Stimulated activated CD4-positive, alpha-beta T cell treated with anti-CD3 and anti-CD28 coated beads, Interleukin-2, amount 100 ng/mL, for 48 hours (primary cell): Measurements from ENCODE around the gene H2BW2.
"Not testable (repeated sequence)": the region's sequence is repeated elsewhere in the genome, so short reads cannot be mapped to it uniquely, and the experiment has no call there.

Source experiments
- DNase-seq, 2 donors: peaks; one replicate each; pipeline ENCODE4 v3.0.0-alpha.2; 2020

The H2BW2 gene

DNA sequence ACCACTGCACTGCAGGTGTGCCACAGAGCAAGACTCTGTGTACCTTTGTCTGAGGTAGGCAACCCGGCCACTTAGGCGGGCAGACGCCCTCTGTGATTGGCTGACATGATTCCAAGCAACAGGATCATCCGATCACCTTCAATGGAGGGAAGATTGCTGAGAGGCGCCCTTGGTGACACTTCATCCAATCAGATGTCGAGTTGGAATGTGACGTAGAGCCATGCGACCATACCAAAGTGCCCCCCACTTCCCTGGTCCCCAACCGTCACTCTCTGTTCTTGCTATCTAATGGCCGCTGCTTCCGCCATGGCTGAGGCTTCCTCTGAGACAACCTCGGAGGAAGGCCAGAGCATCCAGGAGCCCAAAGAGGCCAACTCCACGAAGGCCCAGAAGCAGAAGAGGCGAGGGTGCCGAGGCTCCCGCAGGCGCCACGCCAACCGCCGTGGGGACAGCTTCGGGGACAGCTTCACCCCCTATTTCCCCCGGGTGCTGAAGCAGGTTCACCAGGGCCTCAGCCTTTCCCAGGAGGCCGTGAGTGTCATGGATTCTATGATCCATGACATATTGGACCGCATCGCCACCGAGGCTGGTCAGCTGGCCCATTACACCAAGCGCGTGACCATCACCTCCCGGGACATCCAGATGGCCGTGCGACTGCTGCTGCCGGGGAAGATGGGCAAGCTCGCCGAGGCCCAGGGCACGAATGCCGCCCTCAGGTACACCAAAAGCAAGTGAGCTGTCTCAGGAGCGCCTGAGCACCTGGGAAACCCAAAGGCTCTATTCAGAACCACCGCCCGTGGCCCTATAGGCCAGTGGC, at the start of gene H2BW2:
Gene H2BW2 (plus strand): TSS at position 268 of the 817 bp plus-strand sequence. CDS start 39 bp downstream, at position 307.
- no peak for DNase-seq

DNA sequence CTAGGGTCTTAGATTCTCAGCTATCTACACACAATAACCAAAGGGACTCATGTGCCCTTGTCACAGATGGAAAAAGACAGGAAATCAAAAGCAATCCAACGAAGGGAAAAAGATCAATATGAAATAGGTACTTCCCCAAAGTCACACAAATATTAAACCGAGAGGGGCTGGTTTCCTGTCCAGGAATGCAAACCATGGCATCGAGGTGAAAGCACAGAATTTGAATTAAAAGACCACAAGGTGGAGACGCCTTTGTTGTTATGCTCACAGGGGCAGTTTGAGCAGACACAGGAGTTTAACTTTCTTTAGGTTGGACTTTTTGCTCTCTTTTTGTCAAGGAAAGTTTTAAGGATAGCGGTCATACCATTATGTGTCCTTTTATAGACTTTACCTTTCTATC, 40.5 kb upstream of the H2BW2 start:
- no peak for DNase-seq

DNA sequence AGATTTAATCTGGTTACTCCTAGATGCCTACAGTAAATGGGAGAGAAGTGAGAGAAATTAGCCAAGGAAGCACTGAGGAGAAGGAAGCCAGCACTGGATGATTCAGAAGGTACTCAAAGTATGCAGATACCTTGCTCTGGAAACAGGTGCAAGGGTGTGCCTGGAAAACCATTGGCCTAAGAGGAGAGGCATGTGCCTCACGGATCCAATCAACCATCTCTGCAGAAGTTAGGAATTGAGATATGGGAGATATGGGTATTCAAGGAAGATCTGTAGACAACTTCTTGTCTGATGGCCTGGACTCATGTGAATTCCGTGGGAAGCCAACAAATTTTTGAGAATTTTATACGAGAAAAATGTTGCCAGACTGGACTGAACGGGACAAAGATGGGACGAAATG, 30.9 kb upstream of the H2BW2 start:
- DNase-seq = no peak

DNA sequence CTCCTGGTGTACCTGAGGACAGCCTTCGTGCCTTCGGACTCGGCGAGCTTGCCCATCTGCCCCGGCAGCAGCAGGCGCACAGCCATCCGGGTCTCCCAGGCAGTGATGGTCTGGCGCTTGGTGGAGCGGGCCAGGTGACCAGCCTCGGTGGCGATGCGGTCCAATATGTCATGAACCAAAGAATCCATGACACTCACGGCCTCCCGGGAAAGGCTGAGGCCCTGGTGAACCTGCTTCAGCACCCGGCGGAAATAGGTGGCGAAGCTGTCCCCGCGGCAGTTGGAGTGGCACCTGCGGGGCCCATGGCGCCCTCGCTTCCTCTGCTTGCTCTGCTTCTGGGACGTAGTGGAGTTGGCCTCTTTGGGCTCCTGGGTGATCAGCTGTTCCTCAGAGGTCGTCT, 26.6 kb upstream of the H2BW2 start:
- DNase-seq = no peak

DNA sequence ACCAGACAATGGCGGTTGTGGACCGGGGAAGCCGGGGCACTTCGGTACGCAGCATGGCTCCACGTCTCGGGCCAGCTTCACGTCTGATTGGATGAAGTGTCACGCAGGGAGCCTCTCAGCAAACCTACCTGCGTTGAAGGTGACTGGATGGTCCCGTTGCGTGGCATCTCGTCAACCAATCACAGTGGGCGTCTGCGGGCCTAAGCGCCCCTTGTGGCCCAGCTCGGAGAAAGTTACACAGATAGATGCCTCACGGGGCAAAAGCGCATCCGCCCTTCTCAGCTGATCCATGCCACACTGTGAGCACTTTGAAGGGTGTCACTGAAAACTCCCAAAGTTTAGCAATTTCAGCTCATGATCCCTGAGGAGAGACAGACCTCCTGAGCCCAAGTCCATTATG, 26.1 kb upstream of the H2BW2 start, which contains the start of gene H2BW1:
Gene H2BW1 (minus strand): TSS at position 103 of the 400 bp plus-strand sequence. CDS start 132 bp downstream, outside the sequence.
- DNase-seq = no peak

DNA sequence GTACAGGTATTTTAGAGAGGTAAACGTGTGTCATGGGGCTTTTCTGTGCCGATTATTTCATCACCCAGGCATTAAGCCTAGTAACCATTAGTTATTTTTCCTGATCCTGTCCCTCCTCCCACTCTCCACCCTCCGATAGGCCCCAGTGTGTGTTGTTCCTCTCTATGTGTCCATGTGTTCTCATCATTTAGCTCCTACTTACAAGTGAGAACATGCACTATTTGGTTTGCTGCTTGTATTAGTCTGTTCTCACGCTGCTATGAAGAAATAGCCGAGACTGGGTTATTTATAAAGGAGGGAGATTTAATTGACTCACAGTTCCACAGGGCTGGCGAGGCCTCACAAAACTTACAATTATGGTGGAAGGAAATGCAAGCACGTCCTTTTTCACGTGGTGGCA, 24.2 kb upstream of the H2BW2 start:
- not testable (repeated sequence) for DNase-seq

DNA sequence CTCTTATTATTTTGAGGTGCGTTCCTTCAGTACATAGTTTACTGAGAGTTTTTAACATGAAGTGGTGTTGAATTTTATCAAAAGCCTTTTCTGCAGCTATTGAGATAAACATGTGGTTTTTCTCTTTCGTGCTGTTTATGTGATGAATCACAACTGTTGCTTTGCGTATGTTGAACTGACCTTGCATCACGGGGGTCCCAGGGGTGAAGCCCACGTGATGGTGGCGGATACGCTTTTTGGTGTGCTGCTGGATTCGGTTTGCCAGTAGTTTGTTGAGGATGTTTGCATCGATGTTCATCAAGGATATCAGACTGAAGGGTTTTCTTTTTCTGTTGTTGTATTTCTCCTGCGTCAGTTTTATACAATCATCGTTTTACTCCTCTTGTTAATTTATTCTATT, 21.6 kb upstream of the H2BW2 start:
- DNase-seq = no peak

DNA sequence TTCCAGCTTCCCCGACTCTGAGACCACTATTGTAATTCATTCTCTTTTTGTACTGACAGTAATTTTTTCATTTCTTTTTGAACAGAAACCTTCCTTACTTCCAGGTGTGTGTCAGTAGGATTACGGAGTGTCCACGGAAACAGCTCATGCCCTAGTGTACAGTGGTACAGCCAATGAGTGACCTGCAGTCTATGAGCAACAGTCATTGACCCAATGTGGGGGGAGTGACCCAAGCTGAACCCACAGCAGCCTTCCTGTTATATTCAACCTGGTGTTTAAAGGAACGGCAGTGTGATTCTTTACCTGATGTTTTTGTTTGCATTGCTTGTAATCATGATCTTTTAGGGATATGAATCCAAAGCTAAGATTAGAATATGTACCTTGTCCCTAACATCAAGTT, 1.2 kb downstream of the H2BW2 start:
- DNase-seq = no peak

DNA sequence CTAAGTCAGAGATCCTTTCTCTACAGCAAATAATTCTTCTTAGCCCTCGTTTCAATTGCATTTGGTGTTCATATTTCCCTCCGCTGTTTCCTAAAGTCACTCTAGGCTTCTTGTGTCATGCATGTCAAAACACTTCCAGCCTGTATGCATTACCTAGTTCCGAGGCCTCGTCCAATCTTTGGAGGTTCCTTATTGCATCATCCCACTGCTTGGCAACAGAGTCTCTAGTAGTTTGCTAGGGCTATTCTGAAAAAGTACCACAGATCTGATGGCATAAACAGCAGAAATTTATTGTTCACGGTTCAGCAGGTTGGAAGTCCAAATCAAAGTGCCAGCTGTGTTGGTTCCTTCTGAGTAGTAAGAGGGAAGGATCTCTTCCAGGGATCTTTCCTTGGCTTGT, 5.9 kb downstream of the H2BW2 start:
- DNase-seq = no peak

DNA sequence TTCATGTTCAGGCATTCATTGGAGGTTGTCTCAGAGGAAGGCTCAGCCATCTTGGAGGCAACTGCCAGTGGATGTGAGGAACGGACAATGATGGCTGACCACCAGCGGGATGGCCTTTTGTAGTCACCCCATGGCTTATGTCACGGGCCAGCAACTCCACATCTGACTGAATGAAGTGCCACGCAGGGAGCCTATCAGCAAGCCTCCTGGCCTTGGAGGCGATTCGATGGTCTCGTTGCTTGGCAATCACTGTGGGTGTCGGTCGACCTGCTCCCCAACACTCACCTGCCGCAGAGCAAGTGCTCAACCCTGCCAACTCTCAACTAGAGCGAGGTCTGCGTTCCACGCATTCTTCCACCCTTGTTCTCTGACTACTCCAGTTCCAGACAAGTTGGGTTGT, 7.4 kb downstream of the H2BW2 start:
- no peak for DNase-seq

DNA sequence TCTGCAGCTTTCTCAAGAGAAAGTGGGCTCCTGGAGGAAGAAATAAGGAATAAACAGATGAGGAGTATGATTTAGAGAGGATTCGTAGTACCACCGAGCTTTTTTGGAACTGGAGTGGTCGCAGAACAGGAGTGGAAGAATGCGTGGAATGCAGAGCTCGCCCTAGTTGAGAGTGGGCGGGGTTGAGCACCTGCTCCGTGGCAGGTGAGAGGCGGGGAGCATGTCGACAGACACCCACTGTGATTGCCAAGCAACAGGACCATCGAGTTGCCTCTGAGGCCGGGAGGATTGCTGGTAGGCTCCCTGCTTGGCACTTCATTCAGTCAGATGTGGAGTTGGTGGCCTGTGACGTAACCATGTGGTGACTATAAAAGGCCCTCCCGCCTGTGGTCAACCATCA, 15.2 kb downstream of the H2BW2 start:
- DNase-seq = not testable (repeated sequence)

DNA sequence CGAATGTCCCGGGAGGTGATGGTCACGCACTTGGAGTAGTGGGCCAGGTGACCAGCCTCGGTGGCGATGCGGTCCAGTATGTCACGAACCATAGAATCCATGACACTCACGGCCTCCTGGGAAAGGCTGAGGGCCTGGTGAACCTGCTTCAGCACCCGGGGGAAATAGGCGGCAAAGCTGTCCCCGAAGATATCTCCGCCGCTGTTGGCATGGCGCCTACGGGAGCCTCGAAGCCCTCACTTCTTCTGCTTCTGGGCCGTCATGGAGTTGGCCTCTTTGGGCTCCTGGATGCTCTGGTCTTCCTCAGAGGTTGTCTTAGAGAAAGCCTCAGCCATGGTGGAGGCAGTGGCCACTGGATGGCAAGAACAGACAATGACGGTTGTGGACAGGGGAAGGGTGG, 22.9 kb downstream of the H2BW2 start:
- not testable (repeated sequence) for DNase-seq

DNA sequence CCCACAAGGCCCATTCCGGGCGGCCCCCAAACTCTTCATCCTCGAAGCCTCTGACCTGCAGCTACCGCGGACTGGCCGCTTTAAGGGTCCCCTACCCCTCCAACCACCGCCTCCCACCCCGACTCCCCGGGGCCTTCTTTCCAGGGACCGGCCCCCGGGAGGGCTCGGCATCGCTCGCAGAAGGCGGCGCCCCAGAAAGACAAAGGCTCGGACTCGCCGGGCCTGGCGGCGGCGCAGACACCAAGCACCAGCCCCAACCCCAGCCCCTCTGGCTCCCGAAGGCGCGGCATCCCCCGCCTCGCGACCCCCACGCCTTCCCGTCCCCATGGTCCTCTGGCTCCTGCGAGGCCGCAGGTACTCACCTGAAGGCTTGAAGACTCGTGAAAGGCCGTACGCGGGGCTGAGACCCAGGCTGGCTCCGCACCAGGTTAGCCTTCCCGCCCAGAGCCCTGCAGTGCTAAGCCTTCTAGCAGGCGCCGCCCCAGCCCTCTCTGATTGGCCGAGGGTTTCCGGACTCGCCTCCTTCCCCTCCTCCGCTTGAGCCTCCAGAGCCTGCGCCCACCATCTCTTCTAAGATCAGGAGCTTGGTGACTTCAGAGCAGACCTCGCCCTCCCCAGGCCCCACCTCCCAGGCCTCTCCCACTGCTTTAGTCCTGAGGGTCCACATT, 36.2 kb downstream of the H2BW2 start, which contains the start of gene TMSB15C:
Gene TMSB15C (minus strand): TSS at position 459 of the 668 bp plus-strand sequence.
- not testable (repeated sequence) for DNase-seq

DNA sequence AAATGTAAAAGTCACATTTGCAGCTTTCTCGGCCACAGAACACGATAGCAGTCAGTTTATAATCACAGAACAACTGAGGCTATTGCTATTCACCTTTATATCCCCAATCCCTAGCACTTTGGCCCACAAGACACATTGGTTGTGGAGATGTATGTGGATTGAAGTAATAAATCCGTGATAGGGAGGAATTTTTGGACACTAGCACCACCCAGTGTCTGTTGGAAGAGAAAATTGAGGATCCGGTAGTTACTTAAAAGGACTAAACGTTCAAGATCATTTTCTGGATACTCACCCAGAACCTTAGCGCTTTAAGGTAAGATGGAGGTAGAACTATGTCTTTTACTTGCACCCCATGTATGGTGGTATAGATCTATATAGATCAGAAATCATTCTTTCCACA, 38.1 kb downstream of the H2BW2 start:
- DNase-seq = not testable (repeated sequence)

DNA sequence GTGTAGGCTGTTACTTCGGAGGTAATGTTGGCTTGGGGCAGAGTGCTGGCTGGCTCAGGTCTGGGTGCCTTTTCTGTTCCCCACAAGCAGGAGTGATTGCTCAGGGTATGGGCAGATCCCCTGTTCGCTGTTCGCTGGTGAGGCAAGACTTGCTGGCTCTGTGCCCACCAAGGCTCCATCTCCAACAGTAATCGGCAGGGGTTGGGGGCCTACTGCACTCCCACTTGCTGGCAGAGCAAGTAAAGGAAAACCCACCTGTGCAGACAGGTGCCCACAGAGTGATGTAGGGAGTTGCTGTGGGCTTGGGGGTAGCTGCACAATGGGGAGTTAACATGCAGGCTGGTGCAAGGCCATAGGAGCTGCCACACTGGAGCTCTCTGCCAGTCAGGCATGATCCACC, 44.3 kb downstream of the H2BW2 start:
- DNase-seq = no peak

DNA sequence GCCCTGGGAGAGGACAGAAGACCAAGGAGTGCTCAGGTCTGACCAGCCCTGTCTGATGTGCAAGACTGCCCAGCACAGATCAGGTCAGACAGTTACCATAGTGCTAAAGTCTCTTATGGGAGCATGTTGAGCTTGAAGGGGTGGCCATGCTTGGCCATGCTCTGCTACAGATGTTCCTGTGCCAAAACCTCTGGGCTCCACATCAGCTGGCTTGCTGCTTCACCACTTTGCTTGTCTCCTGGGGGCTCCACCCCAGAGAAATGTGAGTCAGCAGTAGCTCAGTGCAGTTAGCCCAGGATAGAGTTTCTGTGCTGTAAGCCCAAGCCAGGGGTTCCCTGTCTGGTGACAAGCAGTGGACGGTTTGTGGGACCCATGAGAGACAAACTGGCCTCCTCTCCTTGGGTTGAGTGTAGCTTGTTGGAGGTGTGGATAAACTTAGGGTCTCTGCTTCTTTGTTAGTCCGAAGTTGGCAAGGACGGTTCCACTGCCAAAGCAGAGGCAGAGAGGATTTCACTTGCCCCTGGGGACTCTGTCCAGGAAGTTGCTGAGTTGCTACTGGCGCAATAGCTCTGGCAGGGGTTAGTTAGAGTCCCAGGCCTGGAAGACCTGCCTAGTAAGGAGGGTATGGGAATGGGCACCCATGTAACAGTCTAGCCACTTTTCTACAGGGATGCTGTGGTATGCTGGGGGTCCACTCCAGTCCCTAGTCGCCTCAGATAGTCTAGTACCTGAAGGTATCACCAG, 45.0 kb downstream of the H2BW2 start:
- no peak for DNase-seq

DNA sequence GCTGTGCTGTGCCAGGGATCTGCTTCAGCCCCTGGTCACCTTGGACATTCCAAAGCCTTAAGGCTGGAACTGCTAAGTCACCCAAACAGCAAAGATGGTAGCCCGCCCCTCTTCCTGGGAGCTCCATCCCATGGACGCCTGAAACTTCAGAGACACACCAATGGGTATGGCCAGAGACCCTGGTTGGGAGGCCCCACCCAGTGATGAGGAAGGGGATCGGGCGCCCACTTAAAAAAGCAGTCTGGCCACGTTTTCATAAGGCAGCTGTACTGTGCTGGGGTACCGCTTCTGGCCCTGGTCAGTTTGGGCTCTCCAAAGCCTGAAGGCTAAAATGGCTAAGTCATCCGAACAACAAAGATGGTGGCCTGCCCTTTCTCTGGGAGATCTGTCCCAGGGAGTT, 45.7 kb downstream of the H2BW2 start:
- no peak for DNase-seq

DNA sequence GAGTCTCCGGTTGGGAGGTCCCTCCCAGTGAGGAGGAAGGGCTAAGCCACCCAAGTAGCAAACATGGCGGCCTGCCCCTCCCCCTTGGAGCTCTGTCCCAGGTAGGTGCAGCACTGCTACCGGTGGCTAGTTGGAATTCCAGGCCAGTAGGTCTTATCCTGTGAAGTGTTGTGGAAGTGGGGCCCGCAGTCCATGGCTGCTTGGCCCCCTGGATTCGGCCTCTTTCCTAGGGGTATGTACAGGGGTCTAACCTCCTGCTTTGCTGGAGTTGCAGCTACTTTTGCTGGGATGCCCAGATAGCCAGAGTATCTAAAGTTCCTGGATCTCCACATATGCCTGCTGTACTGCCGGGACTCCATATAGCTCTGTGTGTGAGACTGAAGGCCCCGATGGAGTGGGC, 46.2 kb downstream of the H2BW2 start:
- DNase-seq = no peak
